ENCODE results near the gene PABPC1L.

PABPC1L gene

DNA sequence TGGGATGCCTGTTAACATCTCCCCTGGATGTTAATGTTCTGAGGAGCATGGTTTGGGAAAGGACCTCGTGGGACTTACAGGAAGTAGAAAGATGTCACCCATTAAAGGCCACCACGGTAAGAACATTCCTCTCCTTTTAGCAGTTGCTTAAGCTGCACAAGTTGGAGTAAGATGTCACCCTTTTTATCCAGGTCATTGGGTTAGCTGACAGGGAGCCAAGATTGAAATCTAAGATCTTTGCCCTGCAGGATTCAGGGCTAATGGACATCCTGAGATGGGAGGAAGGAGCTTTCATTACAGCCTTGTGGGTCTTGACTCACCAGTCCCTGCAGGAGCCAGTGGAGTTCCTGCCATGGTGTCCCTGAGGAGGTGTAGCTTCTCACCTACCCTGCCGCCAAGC lies 22.1 kb downstream of the PABPC1L start:
- TF ChIP-seq, protein P1, sequence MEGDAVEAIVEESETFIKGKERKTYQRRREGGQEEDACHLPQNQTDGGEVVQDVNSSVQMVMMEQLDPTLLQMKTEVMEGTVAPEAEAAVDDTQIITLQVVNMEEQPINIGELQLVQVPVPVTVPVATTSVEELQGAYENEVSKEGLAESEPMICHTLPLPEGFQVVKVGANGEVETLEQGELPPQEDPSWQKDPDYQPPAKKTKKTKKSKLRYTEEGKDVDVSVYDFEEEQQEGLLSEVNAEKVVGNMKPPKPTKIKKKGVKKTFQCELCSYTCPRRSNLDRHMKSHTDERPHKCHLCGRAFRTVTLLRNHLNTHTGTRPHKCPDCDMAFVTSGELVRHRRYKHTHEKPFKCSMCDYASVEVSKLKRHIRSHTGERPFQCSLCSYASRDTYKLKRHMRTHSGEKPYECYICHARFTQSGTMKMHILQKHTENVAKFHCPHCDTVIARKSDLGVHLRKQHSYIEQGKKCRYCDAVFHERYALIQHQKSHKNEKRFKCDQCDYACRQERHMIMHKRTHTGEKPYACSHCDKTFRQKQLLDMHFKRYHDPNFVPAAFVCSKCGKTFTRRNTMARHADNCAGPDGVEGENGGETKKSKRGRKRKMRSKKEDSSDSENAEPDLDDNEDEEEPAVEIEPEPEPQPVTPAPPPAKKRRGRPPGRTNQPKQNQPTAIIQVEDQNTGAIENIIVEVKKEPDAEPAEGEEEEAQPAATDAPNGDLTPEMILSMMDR (IDR thresholded peaks at IDR 0.05; ENCODE audit: low read depth, low read length) = no peak
- TF ChIP-seq MYC (IDR thresholded peaks at IDR 0.05; ENCODE audit: low read depth, low read length) (no peak), POLR2A (IDR thresholded peaks at IDR 0.05; ENCODE audit: extremely low read depth, insufficient read length) (no peak)
- TF ChIP-seq, protein P2, sequence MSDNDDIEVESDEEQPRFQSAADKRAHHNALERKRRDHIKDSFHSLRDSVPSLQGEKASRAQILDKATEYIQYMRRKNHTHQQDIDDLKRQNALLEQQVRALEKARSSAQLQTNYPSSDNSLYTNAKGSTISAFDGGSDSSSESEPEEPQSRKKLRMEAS (IDR thresholded peaks at IDR 0.05; ENCODE audit: low read depth, low read length) = no peak
- no peak for DNase-seq (ENCODE audit: low read depth)

DNA sequence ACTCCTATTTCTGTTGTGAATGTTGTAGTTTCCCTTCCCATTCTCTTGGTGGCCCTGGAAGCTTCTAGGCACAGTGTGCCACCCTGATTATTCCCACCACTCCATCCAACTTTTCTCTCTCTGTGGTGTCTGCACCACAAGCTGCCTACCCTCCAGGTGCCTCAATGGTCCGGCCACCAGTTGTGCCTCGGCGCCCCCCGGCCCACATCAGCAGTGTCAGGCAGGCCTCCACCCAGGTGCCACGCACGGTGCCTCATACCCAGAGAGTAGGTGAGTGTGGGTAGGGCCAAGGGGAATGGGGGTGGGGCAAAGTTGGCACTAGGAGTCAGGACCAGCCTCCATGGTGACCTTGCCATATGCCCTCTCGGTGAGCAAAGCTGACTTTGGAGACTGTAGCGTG lies 23.1 kb downstream of the PABPC1L start:
- no peak overlapping the region for H3K4me3 ChIP-seq (ENCODE audit: low read depth, low read length)
- TF ChIP-seq, protein P1 (IDR thresholded peaks at IDR 0.05; ENCODE audit: low read depth, low read length) = no peak
- TF ChIP-seq, protein P2 (IDR thresholded peaks at IDR 0.05; ENCODE audit: low read depth, low read length) = no peak
- TF ChIP-seq POLR2A (IDR thresholded peaks at IDR 0.05; ENCODE audit: extremely low read depth, insufficient read length) (no peak), MYC (IDR thresholded peaks at IDR 0.05; ENCODE audit: low read depth, low read length) (no peak)
- DNase-seq (ENCODE audit: low read depth) = no peak

More for the DNA sequence above, 22.1 kb downstream of the PABPC1L start:
- H3K4me3 ChIP-seq (ENCODE audit: low read depth, low read length) = no peak overlapping the region

DNA sequence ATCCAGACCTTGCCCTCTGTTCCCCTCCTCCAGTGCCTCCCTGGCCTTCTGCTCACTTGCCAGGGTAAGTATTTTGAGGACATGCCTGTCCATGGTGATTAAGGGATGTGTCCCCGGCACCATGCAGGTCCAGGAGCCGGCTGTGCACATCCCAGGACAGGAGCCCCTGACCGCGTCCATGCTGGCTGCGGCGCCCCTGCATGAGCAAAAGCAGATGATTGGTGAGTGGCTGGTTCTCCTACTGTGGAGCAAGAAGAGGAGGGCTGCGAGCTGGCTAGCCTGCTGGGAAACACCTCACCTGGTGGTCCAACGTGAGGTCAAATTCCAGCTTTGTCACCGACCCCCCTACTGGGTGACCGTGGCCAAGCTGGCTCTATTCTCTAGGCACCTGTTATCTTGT lies 26.6 kb downstream of the PABPC1L start:
- TF ChIP-seq POLR2A (IDR thresholded peaks at IDR 0.05; ENCODE audit: extremely low read depth, insufficient read length) = no peak
- TF ChIP-seq MYC (IDR thresholded peaks at IDR 0.05; ENCODE audit: low read depth, low read length) = no peak
- TF ChIP-seq, protein P2 (IDR thresholded peaks at IDR 0.05; ENCODE audit: low read depth, low read length) = no peak
- TF ChIP-seq, protein P1 (IDR thresholded peaks at IDR 0.05; ENCODE audit: low read depth, low read length) = no peak
- no peak overlapping the region for H3K4me3 ChIP-seq (ENCODE audit: low read depth, low read length)
- DNase-seq (ENCODE audit: low read depth) = no peak

DNA sequence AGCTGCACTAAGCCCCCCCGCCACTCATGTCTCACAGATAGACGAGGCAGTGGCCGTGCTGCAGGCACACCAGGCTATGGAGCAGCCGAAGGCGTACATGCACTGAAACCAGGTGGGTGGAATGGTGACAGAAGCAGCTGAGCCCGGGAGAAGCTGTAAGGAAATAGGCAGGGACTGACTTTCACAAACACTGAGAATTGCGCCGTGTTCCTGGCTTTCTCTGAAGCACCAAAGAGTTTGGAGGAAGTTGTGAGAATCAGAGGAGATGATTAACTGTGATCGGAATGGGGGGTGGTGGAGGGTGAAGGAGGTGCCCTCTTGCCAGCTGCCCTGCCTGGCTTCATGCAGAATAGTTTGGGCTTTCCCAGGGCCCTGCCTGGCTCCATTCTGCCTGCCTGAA lies 28.8 kb downstream of the PABPC1L start:
- no peak for DNase-seq (ENCODE audit: low read depth)
- TF ChIP-seq, protein P1 (IDR thresholded peaks at IDR 0.05; ENCODE audit: low read depth, low read length) = no peak
- TF ChIP-seq MYC (IDR thresholded peaks at IDR 0.05; ENCODE audit: low read depth, low read length) (no peak), POLR2A (IDR thresholded peaks at IDR 0.05; ENCODE audit: extremely low read depth, insufficient read length) (no peak)
- TF ChIP-seq, protein P2 (IDR thresholded peaks at IDR 0.05; ENCODE audit: low read depth, low read length) = no peak
- H3K4me3 ChIP-seq (ENCODE audit: low read depth, low read length) = no peak overlapping the region

DNA sequence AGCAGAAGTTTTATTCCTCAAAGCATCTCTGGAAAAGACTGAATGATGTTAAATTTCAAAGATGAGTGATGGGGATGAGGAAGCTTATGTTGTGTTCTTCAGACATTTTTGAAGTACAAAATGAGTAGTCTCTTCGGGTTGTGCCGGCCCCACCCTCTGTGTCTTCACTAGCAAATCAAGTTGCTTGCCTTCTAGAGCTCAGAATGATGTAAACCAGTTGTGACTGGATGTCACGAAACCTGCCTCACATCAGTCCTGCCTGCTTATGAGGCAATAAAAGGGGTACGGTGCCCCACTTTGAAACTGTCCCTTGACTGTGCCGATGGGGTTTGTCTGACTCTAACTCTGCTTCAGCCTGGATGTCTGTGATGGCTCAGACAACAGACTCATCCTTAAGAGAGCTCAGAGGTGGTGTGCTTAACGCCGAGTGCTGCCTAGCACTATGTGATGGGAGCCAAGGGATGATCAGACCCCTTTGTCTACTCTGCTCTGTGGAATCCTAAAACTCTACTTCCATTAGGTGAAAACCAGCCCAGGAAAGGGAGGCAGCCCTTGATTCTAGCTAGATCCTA lies 31.3 kb downstream of the PABPC1L start:
- no peak overlapping the region for H3K4me3 ChIP-seq (ENCODE audit: low read depth, low read length)
- TF ChIP-seq, protein P1 (IDR thresholded peaks at IDR 0.05; ENCODE audit: low read depth, low read length) = no peak
- TF ChIP-seq MYC (IDR thresholded peaks at IDR 0.05; ENCODE audit: low read depth, low read length) = no peak
- no peak for DNase-seq (ENCODE audit: low read depth)

Data from NB4 (cell line).